Breast epithelium (tissue), 3 donors: ENCODE measurements around the gene CAPN2.

Source experiments
- CTCF ChIP-seq, 3 donors: fragments of 450-650 bp; IDR thresholded peaks; one replicate each; pipeline ENCODE4 v1.5.1; 2016 to 2017; ENCODE audit warnings: antibody characterized with exemption in 3 of 3, mild to moderate bottlenecking in 3 of 3, moderate library complexity in 3 of 3
- POLR2A ChIP-seq: fragments of 450-650 bp; IDR thresholded peaks from one replicate; pipeline ENCODE4 v1.6.1; 2016; ENCODE audit warnings: antibody characterized with exemption, mild to moderate bottlenecking, moderate library complexity
- POLR2AphosphoS5 ChIP-seq, 3 donors: sonication (generic); formaldehyde crosslinking; IDR thresholded peaks; one replicate each; pipeline ENCODE4 v1.6.1; 2017; ENCODE audit warnings: antibody characterized with exemption in 3 of 3

- no peak for TF ChIP-seq CTCF (IDR thresholded peaks at IDR 0.05)
- no peak for TF ChIP-seq POLR2A
- no peak for TF ChIP-seq POLR2AphosphoS5 (IDR thresholded peaks at IDR 0.05)
Measured at GRCh38 chr1:223695941-223696340, 16.4 kb upstream of the CAPN2 start.
